Measurements from ENCODE around the gene MX1.

- TF ChIP-seq EZH2 (IDR thresholded peaks at IDR 0.05; ENCODE audit: low read length, missing control alignments) (no peak), CTCF (conservative IDR thresholded peaks at IDR 0.05 in 1 of 2, IDR thresholded peaks at IDR 0.05 in 1 of 2; ENCODE audit: low read depth in 1 of 2, low read length in 2 of 2) (no peak)
These were observed 44.0 kb downstream of the MX1 start for GRCh38 chr21:41470054-41470453.
